ENCODE measurements around the gene RABGAP1L. TPM values are rescaled to one million over a fixed set of nuclear protein-coding genes. Genes with fewer than 3 reads are reported as not detected.
A peak's percentile ranks its signal among the peaks of the same experiment; 100 is the strongest.

The RABGAP1L gene
- total and polyA plus RNA-seq, 2 experiments from 2014 or later = 9.2 to 21.4 TPM

- H3K36me3 ChIP-seq = no peaks in the 10 kb centered on the region
- no peaks in the 10 kb centered on the region for H3K4me1 ChIP-seq (ENCODE audit: low read depth)
- H3K27me3 ChIP-seq = no peaks in the 10 kb centered on the region
- peak; percentile 54 for TF ChIP-seq CTCF (IDR thresholded peaks at IDR 0.05; ENCODE audit: low read depth, low read length)
- H3K27ac ChIP-seq = no peak overlapping the region
- H3K4me3 ChIP-seq = no peak overlapping the region
- DNase-seq (ENCODE audit: low read depth in 1 of 2, low spot score in 1 of 2) = peak; percentile 12 to 55
- no peaks in the 10 kb centered on the region for H3K9me3 ChIP-seq (ENCODE audit: low read depth)
Measured at GRCh38 chr1:174726167-174726879, 567.0 kb downstream of the RABGAP1L start.

GRCh38 chr1:174726880-174727585, 567.7 kb downstream of the RABGAP1L start:
- no peak overlapping the region for H3K4me3 ChIP-seq
- no peaks in the 10 kb centered on the region for H3K27me3 ChIP-seq
- no peaks in the 10 kb centered on the region for H3K36me3 ChIP-seq
- H3K4me1 ChIP-seq (ENCODE audit: low read depth) = no peaks in the 10 kb centered on the region
- H3K27ac ChIP-seq = no peak overlapping the region
- no peak for TF ChIP-seq CTCF (IDR thresholded peaks at IDR 0.05; ENCODE audit: low read depth, low read length)
- no peak for DNase-seq (ENCODE audit: low read depth in 1 of 2, low spot score in 1 of 2)
- H3K9me3 ChIP-seq (ENCODE audit: low read depth) = no peaks in the 10 kb centered on the region

- no peaks in the 10 kb centered on the region for H3K9me3 ChIP-seq (ENCODE audit: low read depth)
- H3K27ac ChIP-seq = no peak overlapping the region
- H3K27me3 ChIP-seq = no peaks in the 10 kb centered on the region
- no peak for DNase-seq (ENCODE audit: low read depth in 1 of 2, low spot score in 1 of 2)
- no peak for TF ChIP-seq CTCF (IDR thresholded peaks at IDR 0.05; ENCODE audit: low read depth, low read length)
- H3K4me1 ChIP-seq (ENCODE audit: low read depth) = no peaks in the 10 kb centered on the region
- no peaks in the 10 kb centered on the region for H3K36me3 ChIP-seq
- H3K4me3 ChIP-seq = no peak overlapping the region
Measured at GRCh38 chr1:174734270-174734669, 575.0 kb downstream of the RABGAP1L start.

GRCh38 chr1:174736831-174737230, 577.5 kb downstream of the RABGAP1L start:
- no peak for TF ChIP-seq CTCF (IDR thresholded peaks at IDR 0.05; ENCODE audit: low read depth, low read length)
- H3K27ac ChIP-seq = no peak overlapping the region
- H3K4me1 ChIP-seq (ENCODE audit: low read depth) = no peaks in the 10 kb centered on the region
- no peaks in the 10 kb centered on the region for H3K36me3 ChIP-seq
- H3K27me3 ChIP-seq = no peaks in the 10 kb centered on the region
- no peak overlapping the region for H3K4me3 ChIP-seq
- no peak for DNase-seq (ENCODE audit: low read depth in 1 of 2, low spot score in 1 of 2)
- no peaks in the 10 kb centered on the region for H3K9me3 ChIP-seq (ENCODE audit: low read depth)

DNA sequence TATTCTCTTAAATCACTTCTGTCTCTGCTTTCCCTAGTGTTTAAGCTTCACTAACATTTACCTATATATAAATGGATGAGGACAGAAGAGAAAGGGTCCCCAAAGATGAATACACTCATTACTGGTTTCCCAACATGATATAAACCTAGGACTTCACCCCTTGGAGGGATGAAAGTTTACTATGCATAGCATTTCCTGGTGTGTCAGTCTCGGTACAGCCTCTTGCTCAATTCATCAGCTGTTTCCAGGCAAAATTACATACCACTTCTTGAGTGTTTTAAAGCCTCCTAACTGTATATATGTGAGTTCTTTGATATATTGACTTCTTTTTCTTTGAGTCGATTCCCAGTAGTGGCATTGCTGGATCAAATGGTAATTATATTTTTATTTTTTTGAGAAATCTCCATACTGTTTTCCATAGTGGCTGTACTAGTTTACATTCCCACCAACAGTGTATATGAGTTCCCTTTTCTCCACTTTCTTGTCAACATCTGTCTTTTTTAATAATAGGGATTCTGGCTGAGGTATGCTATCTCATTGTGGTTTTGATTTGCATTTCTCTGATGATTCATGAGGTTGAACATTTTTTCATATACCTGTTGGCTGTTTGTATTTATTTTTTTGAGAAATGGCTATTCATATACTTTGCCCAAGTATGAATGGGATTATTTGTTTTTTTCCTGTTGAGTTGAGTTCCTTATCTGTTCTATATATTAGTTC, 581.1 kb downstream of the RABGAP1L start:
- TF ChIP-seq CTCF (IDR thresholded peaks at IDR 0.05; ENCODE audit: low read depth, low read length) = no peak
- Histone ChIP-seq H3K4me1 (ENCODE audit: low read depth) (no peaks in the 10 kb centered on the region), H3K9me3 (ENCODE audit: low read depth) (no peaks in the 10 kb centered on the region)

More for the DNA sequence above, 581.1 kb downstream of the RABGAP1L start:
- no peak overlapping the region for H3K4me3 ChIP-seq
- H3K36me3 ChIP-seq = no peaks in the 10 kb centered on the region
- peak in 1 of 2 donors; percentile 62 for DNase-seq (ENCODE audit: low read depth in 1 of 2, low spot score in 1 of 2)
- H3K27ac ChIP-seq = no peak overlapping the region
- no peaks in the 10 kb centered on the region for H3K27me3 ChIP-seq

All from cardiac muscle cell (in vitro differentiated cells and primary cell).